GM12878 (cell line): ENCODE results near the gene TLE2. TPM values are rescaled to one million over a fixed set of nuclear protein-coding genes. Genes with fewer than 3 reads are reported as not detected.

Experiments used
- ATF2 ChIP-seq: IDR thresholded peaks from 2 replicates; pipeline ENCODE4 v1.6.1; 2012; ENCODE audit warnings: low read length, inconsistent platforms
- DPF2 ChIP-seq: fragments of 450-650 bp; IDR thresholded peaks from 2 replicates; pipeline ENCODE4 v1.6.1; 2017; ENCODE audit warnings: mild to moderate bottlenecking
- ESRRA ChIP-seq: IDR thresholded peaks from 2 replicates; pipeline ENCODE4 v1.6.1; 2012; ENCODE audit warnings: mild to moderate bottlenecking, low read length, improper control_type of control experiment
- GATAD2B ChIP-seq: fragments of 450-650 bp; conservative IDR thresholded peaks from 2 replicates; pipeline ENCODE4 v1.6.1; 2017; ENCODE audit warnings: low read depth, mild to moderate bottlenecking, moderate library complexity
- IKZF2 ChIP-seq, 2 experiments: fragments of 450-650 bp; IDR thresholded peaks; 2 replicates each; pipeline ENCODE4 v1.6.1; 2017; ENCODE audit warnings: mild to moderate bottlenecking in 2 of 2, moderate library complexity in 2 of 2
- JUND ChIP-seq: IDR thresholded peaks from 2 replicates; pipeline ENCODE4 v1.6.1; 2012; ENCODE audit warnings: low read depth, mild to moderate bottlenecking, low read length, improper control_type of control experiment, moderate library complexity
- MEF2B ChIP-seq: fragments of 450-650 bp; IDR thresholded peaks from 2 replicates; pipeline ENCODE4 v1.6.1; 2018; ENCODE audit warnings: mild to moderate bottlenecking, moderate library complexity; ENCODE audit not compliant: partially characterized antibody, poor library complexity, severe bottlenecking
- MYB ChIP-seq: fragments of 150-350 bp; IDR thresholded peaks from 2 replicates; pipeline ENCODE4 v1.6.1; 2014; ENCODE audit warnings: mild to moderate bottlenecking, low read depth, low read length, borderline replicate concordance
- NFYB ChIP-seq: IDR thresholded peaks from 2 replicates; pipeline ENCODE4 v1.6.1; 2011; ENCODE audit warnings: low read depth, mild to moderate bottlenecking, low read length, improper control_type of control experiment, moderate library complexity; ENCODE audit not compliant: insufficient read depth
- RUNX3 ChIP-seq: IDR thresholded peaks from 2 replicates; pipeline ENCODE4 v1.6.1; 2012; ENCODE audit warnings: low read length, inconsistent platforms
- SMAD1 ChIP-seq: fragments of 450-650 bp; IDR thresholded peaks from 2 replicates; pipeline ENCODE4 v1.6.1; 2018; ENCODE audit warnings: mild to moderate bottlenecking, low read depth; ENCODE audit not compliant: partially characterized antibody
- SMC3 ChIP-seq: IDR thresholded peaks from 2 replicates; pipeline ENCODE4 v1.6.1; 2011; ENCODE audit warnings: low read length, improper control_type of control experiment, borderline replicate concordance
- STAT3 ChIP-seq: IDR thresholded peaks from 2 replicates; pipeline ENCODE4 v1.6.1; 2011; ENCODE audit warnings: low read depth, low read length, improper control_type of control experiment
- TCF12 ChIP-seq: IDR thresholded peaks from 2 replicates; pipeline ENCODE4 v1.6.1; 2011; ENCODE audit warnings: low read depth, mild to moderate bottlenecking, low read length
- ZBTB11 ChIP-seq: fragments of 450-650 bp; formaldehyde crosslinking; IDR thresholded peaks from 2 replicates; pipeline ENCODE4 v1.5.0; 2022; ENCODE audit warnings: mild to moderate bottlenecking, missing genetic modification characterization
- ZNF24 ChIP-seq: fragments of 450-650 bp; IDR thresholded peaks from 2 replicates; pipeline ENCODE4 v1.6.1; 2017; ENCODE audit warnings: antibody characterized with exemption, mild to moderate bottlenecking
- ZNF622 ChIP-seq: fragments of 450-650 bp; IDR thresholded peaks from 2 replicates; pipeline ENCODE4 v1.6.1; 2017; ENCODE audit warnings: mild to moderate bottlenecking, inconsistent platforms
- polyA plus RNA-seq, 11 experiments: library from polyadenylated mRNA; depleted of rRNA in 4 of 11; unstranded in 6 of 11; stranded (reverse) in 5 of 11; fragments of >200 nt; fragmentation: Nextera tagmentation in 4 of 11; fragmentation: Illumina TruSeq in 1 of 11; extraction: Ambion mirVana in 4 of 11; extraction: Trizol in 1 of 11; gene quantifications; 1 replicate in 1 of 11; 2 replicates in 10 of 11; pipeline versions ENCODE4 v1.2.1 to v1.2.3, GENCODE V29; 2011 to 2016; ENCODE audit warnings: inconsistent platforms in 2 of 11, missing spikeins in 2 of 11, low read depth in 1 of 11
- total RNA-seq, 4 experiments: library from RNA; depleted of rRNA in 3 of 4; stranded (reverse); fragments of >200 nt in 3 of 4; fragmentation: Illumina TruSeq in 1 of 4; extraction: Trizol in 1 of 4; gene quantifications; 2 replicates each; pipeline versions ENCODE4 v1.2.1 to v1.2.3, GENCODE V29; 2013 to 2021
- TF ChIP-seq, protein P1 (sequence below): IDR thresholded peaks from 2 replicates; pipeline ENCODE4 v1.6.1; 2012; ENCODE audit warnings: low read depth, low read length, improper control_type of control experiment
- TF ChIP-seq, protein P2 (sequence below): IDR thresholded peaks from 2 replicates; pipeline ENCODE4 v1.6.1; 2012; ENCODE audit warnings: low read depth, low read length, improper control_type of control experiment
- TF ChIP-seq, protein P3 (sequence below): IDR thresholded peaks from 2 replicates; pipeline ENCODE4 v1.6.1; 2011; ENCODE audit warnings: low read depth, mild to moderate bottlenecking, low read length, moderate library complexity, borderline replicate concordance; ENCODE audit errors: extremely low read depth
- TF ChIP-seq, protein P4 (sequence below): fragments of 450-650 bp; IDR thresholded peaks from 2 replicates; pipeline ENCODE4 v1.6.1; 2017; ENCODE audit warnings: antibody characterized with exemption, mild to moderate bottlenecking, moderate library complexity

Gene TLE2
- total and polyA plus RNA-seq, 10 of the 15 experiments (the other 5 are each of a cell fraction or from before 2014, with no cell fraction given), result 0.05 to 0.21 (median 0.11) TPM; not detected in 5

- TF ChIP-seq SMC3, result peak; percentile 70; the same call in 1 of the 2 replicates
- no peak for TF ChIP-seq MYB
- no peak for TF ChIP-seq TCF12
- TF ChIP-seq DPF2, result peak; percentile 66
- TF ChIP-seq ZNF622, result no peak
- TF ChIP-seq STAT3, result no peak
- TF ChIP-seq ZNF24, result 0 out of 2 replicates have a peak, but pooled peaks have one; percentile 27
- TF ChIP-seq, protein P1, sequence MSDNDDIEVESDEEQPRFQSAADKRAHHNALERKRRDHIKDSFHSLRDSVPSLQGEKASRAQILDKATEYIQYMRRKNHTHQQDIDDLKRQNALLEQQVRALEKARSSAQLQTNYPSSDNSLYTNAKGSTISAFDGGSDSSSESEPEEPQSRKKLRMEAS, result no peak
- TF ChIP-seq, protein P2, sequence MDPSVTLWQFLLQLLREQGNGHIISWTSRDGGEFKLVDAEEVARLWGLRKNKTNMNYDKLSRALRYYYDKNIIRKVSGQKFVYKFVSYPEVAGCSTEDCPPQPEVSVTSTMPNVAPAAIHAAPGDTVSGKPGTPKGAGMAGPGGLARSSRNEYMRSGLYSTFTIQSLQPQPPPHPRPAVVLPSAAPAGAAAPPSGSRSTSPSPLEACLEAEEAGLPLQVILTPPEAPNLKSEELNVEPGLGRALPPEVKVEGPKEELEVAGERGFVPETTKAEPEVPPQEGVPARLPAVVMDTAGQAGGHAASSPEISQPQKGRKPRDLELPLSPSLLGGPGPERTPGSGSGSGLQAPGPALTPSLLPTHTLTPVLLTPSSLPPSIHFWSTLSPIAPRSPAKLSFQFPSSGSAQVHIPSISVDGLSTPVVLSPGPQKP, result no peak
- peak; percentile 99 for TF ChIP-seq ATF2
- TF ChIP-seq GATAD2B, result no peak
- TF ChIP-seq NFYB, result no peak
- TF ChIP-seq, protein P3, sequence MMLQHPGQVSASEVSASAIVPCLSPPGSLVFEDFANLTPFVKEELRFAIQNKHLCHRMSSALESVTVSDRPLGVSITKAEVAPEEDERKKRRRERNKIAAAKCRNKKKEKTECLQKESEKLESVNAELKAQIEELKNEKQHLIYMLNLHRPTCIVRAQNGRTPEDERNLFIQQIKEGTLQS, result no peak
- TF ChIP-seq IKZF2 (IDR thresholded peaks at IDR 0.05), result peak; percentile 63 to 81; a peak in 3 of 4 replicates
- peak; percentile 98 for TF ChIP-seq JUND
- TF ChIP-seq ZBTB11, result peak; percentile 50; the same call in 1 of the 2 replicates
- TF ChIP-seq SMAD1, result no peak
- TF ChIP-seq, protein P4, sequence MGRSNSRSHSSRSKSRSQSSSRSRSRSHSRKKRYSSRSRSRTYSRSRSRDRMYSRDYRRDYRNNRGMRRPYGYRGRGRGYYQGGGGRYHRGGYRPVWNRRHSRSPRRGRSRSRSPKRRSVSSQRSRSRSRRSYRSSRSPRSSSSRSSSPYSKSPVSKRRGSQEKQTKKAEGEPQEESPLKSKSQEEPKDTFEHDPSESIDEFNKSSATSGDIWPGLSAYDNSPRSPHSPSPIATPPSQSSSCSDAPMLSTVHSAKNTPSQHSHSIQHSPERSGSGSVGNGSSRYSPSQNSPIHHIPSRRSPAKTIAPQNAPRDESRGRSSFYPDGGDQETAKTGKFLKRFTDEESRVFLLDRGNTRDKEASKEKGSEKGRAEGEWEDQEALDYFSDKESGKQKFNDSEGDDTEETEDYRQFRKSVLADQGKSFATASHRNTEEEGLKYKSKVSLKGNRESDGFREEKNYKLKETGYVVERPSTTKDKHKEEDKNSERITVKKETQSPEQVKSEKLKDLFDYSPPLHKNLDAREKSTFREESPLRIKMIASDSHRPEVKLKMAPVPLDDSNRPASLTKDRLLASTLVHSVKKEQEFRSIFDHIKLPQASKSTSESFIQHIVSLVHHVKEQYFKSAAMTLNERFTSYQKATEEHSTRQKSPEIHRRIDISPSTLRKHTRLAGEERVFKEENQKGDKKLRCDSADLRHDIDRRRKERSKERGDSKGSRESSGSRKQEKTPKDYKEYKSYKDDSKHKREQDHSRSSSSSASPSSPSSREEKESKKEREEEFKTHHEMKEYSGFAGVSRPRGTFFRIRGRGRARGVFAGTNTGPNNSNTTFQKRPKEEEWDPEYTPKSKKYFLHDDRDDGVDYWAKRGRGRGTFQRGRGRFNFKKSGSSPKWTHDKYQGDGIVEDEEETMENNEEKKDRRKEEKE, result no peak
- TF ChIP-seq RUNX3, result no peak
- peak; percentile 2 for TF ChIP-seq MEF2B
- TF ChIP-seq ESRRA, result no peak
Measured at GRCh38 chr19:2962018-2962670, 66.9 kb downstream of the TLE2 start (continued).
